ENCODE results near the gene HOXD3.

DNA sequence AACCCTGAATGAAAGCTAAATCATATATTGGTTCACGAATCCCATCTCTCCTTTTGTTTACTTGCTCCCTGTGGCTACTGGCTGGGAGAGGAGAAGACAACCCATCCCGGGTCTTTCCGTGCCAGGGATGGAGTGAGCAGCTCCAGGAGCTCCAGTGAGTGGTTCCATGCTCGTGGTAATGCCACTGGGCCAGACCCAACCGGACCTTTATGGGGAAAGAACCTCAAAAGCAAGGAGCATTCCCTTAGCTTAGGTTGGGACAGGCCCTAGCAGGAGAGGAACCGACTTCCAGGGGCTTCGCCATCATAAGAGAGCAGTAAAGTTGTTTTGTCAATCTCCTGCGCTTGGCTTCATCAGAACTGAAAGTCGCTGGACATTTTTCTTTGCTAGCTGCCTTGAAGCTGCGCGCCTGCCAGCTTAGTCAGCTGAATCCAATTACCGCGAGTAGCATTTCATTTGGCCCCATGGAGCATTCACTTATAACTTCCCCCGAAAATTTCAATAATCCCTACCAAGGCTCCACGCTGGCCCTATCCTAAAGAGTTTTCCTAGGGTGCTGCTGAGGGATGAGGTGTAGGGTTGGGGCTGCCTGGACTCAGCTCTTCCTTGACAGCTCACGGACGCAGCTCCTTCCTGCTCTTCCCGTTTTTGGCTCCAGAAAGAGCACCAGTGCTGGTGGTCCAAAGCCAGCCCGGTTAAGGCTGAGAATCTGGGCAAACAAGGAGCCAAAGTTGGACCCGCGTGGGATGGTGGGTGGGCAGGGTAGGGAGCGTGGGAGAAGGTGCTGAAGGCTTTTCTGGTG is 4.9 kb downstream of the HOXD3 start:
- TF ChIP-seq SP1 (IDR thresholded peaks at IDR 0.05; ENCODE audit: low read depth, low read length), result no peak
- TF ChIP-seq, protein P1, sequence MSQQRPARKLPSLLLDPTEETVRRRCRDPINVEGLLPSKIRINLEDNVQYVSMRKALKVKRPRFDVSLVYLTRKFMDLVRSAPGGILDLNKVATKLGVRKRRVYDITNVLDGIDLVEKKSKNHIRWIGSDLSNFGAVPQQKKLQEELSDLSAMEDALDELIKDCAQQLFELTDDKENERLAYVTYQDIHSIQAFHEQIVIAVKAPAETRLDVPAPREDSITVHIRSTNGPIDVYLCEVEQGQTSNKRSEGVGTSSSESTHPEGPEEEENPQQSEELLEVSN (IDR thresholded peaks at IDR 0.05), result no peak
- TF ChIP-seq, protein P2, sequence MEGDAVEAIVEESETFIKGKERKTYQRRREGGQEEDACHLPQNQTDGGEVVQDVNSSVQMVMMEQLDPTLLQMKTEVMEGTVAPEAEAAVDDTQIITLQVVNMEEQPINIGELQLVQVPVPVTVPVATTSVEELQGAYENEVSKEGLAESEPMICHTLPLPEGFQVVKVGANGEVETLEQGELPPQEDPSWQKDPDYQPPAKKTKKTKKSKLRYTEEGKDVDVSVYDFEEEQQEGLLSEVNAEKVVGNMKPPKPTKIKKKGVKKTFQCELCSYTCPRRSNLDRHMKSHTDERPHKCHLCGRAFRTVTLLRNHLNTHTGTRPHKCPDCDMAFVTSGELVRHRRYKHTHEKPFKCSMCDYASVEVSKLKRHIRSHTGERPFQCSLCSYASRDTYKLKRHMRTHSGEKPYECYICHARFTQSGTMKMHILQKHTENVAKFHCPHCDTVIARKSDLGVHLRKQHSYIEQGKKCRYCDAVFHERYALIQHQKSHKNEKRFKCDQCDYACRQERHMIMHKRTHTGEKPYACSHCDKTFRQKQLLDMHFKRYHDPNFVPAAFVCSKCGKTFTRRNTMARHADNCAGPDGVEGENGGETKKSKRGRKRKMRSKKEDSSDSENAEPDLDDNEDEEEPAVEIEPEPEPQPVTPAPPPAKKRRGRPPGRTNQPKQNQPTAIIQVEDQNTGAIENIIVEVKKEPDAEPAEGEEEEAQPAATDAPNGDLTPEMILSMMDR (IDR thresholded peaks at IDR 0.05; ENCODE audit: control extremely low read depth in 1 of 3, insufficient read depth in 1 of 3, low read depth in 1 of 3, low read length in 3 of 3), result no peak
